Osteoblast (primary cell): ENCODE measurements around the gene GTF3C4. TPM values are rescaled to one million over a fixed set of nuclear protein-coding genes. Genes with fewer than 3 reads are reported as not detected.

Source experiments
- DNase-seq: peaks from one replicate; pipeline ENCODE4 v3.0.0; 2011; ENCODE audit warnings: low spot score, mixed read lengths; ENCODE audit not compliant: insufficient read length; ENCODE audit errors: missing footprints
- H2AFZ ChIP-seq: 2 replicates; pipeline ENCODE4 v1.6.0; 2011; ENCODE audit warnings: mild to moderate bottlenecking, low read length
- H3K27ac ChIP-seq: 2 replicates; pipeline ENCODE4 v1.5.1; 2011; ENCODE audit warnings: mild to moderate bottlenecking, low read depth, low read length, moderate library complexity
- H3K27me3 ChIP-seq: 2 replicates; pipeline ENCODE4 v1.6.0; 2012; ENCODE audit warnings: mild to moderate bottlenecking, control low read depth, inconsistent platforms, low read length, moderate library complexity; ENCODE audit not compliant: insufficient read depth
- H3K36me3 ChIP-seq: 2 replicates; pipeline ENCODE4 v1.5.1; 2011; ENCODE audit warnings: mild to moderate bottlenecking, low read length, control low read depth, moderate library complexity; ENCODE audit not compliant: insufficient read depth
- H3K4me1 ChIP-seq: 2 replicates; pipeline ENCODE4 v1.5.1; 2011; ENCODE audit warnings: mild to moderate bottlenecking, low read length, control low read depth, moderate library complexity; ENCODE audit not compliant: insufficient read depth
- H3K4me2 ChIP-seq: 2 replicates; pipeline ENCODE4 v1.6.0; 2011; ENCODE audit warnings: mild to moderate bottlenecking, low read length; ENCODE audit not compliant: insufficient read depth
- H3K4me3 ChIP-seq: fragments of 200-600 bp; sonication (generic); 3 replicates; pipeline ENCODE4 v1.5.1; 2012; ENCODE audit warnings: mild to moderate bottlenecking, low read length, inconsistent platforms; ENCODE audit not compliant: insufficient read depth
- H3K79me2 ChIP-seq: 2 replicates; pipeline ENCODE4 v1.6.0; 2012; ENCODE audit warnings: mild to moderate bottlenecking, low read length, control low read depth, inconsistent platforms; ENCODE audit not compliant: insufficient read depth
- H3K9me3 ChIP-seq: 2 replicates; pipeline ENCODE4 v1.5.1; 2011; ENCODE audit warnings: low read depth, low read length, control low read depth
- H4K20me1 ChIP-seq: 2 replicates; pipeline ENCODE4 v1.6.0; 2012; ENCODE audit warnings: mild to moderate bottlenecking, low read length, control low read depth; ENCODE audit not compliant: insufficient read depth
- CTCF ChIP-seq: IDR thresholded peaks from 2 replicates; pipeline ENCODE4 v1.5.1; 2011; ENCODE audit warnings: mild to moderate bottlenecking, low read depth, low read length, moderate library complexity; ENCODE audit errors: extremely low read depth
- total RNA-seq: library from RNA; depleted of rRNA; stranded (reverse); fragments of >200 nt; gene quantifications from 2 replicates; pipeline ENCODE4 v1.2.3, GENCODE V29; 2012

Gene GTF3C4
- total RNA-seq, 1 donor: 21.7 TPM

DNA sequence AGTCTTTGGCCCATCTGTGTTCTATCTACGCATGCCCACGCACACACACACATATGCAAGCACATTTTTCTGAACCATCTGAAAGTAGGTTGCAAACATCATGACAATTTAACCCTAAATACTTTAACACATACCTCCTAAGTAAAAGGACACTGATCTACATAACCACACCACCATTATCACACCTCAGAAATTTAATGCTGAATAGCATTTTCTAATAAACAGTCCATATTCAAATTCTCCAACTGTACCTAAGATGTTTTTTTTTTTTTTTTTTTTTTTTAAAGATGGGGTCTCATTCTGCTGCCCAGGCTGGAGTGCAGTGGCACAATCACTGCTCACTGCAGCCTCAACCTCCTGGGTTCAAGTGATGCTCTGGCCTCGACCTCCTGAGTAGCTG, 35.9 kb upstream of the GTF3C4 start:
- H3K4me1 ChIP-seq: peaks cover 16% of the 10 kb centered on the region
- no peak for TF ChIP-seq CTCF
- DNase-seq: no peak
- no peak overlapping the region for H3K4me2 ChIP-seq
- no peak overlapping the region for H3K27ac ChIP-seq
- no peaks in the 10 kb centered on the region for H3K9me3 ChIP-seq
- no peak overlapping the region for H2AFZ ChIP-seq
- no peaks in the 10 kb centered on the region for H3K79me2 ChIP-seq
- peaks cover 12% of the 10 kb centered on the region for H4K20me1 ChIP-seq
- H3K27me3 ChIP-seq: no peaks in the 10 kb centered on the region
- H3K36me3 ChIP-seq: peaks cover 34% of the 10 kb centered on the region
- no peak overlapping the region for H3K4me3 ChIP-seq

- H3K27me3 ChIP-seq: no peaks in the 10 kb centered on the region
- H3K27ac ChIP-seq: no peak overlapping the region
- H3K4me1 ChIP-seq: peaks cover 7% of the 10 kb centered on the region
- H2AFZ ChIP-seq: no peak overlapping the region
- H4K20me1 ChIP-seq: peaks cover 12% of the 10 kb centered on the region
- DNase-seq: no peak
- H3K79me2 ChIP-seq: no peaks in the 10 kb centered on the region
- H3K9me3 ChIP-seq: no peaks in the 10 kb centered on the region
- no peak overlapping the region for H3K4me2 ChIP-seq
- H3K4me3 ChIP-seq: no peak overlapping the region
- TF ChIP-seq CTCF: no peak
- peaks cover 37% of the 10 kb centered on the region for H3K36me3 ChIP-seq
These were observed 32.9 kb upstream of the GTF3C4 start for GRCh38 chr9:132637351-132637750.

GRCh38 chr9:132637801-132638200, 32.5 kb upstream of the GTF3C4 start:
- H2AFZ ChIP-seq: no peak overlapping the region

DNA sequence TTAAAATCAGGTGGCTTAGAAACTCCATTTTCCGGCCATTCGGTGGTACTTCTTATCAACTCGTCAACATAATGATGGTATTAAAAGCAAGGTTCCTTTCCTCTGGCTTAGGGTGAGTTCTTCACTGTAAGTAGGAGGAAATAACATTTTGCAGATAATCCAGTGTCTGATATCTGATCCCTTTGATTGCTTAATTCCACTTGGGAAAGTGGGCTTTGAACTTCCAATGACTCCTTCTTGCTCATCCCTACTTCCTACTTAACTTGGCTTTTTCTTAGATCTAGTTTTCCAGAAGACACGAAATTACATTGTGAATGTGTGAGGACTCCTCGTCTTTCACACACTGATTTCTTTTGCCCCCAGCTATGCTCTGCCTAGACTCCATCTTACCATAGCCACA, 32.0 kb upstream of the GTF3C4 start:
- Histone ChIP-seq H2AFZ (no peak overlapping the region), H3K4me2 (peak overlapping the region; percentile 3), H3K79me2 (no peaks in the 10 kb centered on the region), H3K4me3 (no peak overlapping the region), H3K36me3 (peaks cover 40% of the 10 kb centered on the region), H3K4me1 (peaks cover 7% of the 10 kb centered on the region), H3K27me3 (no peaks in the 10 kb centered on the region), H3K9me3 (no peaks in the 10 kb centered on the region), H4K20me1 (peaks cover 12% of the 10 kb centered on the region), H3K27ac (no peak overlapping the region)
- DNase-seq: no peak
- TF ChIP-seq CTCF: no peak

More at GRCh38 chr9:132637801-132638200, 32.5 kb upstream of the GTF3C4 start:
- Histone ChIP-seq H3K27me3 (no peaks in the 10 kb centered on the region), H4K20me1 (peaks cover 12% of the 10 kb centered on the region), H3K9me3 (no peaks in the 10 kb centered on the region), H3K4me1 (peaks cover 7% of the 10 kb centered on the region), H3K79me2 (no peaks in the 10 kb centered on the region), H3K27ac (no peak overlapping the region), H3K4me3 (no peak overlapping the region), H3K36me3 (peaks cover 37% of the 10 kb centered on the region), H3K4me2 (no peak overlapping the region)
- DNase-seq: no peak
- no peak for TF ChIP-seq CTCF
